Stimulated activated CD4-positive, alpha-beta T cell treated with anti-CD3 and anti-CD28 coated beads, Interleukin-2, amount 100 ng/mL, for 48 hours (primary cell): Measurements from ENCODE around the gene GOLGA8N.
"Not testable (repeated sequence)": the region's sequence is repeated elsewhere in the genome, so short reads cannot be mapped to it uniquely, and the experiment has no call there.

ENCODE experiments used
- DNase-seq, 2 donors: peaks; one replicate each; pipeline ENCODE4 v3.0.0-alpha.2; 2020

The GOLGA8N gene

GRCh38 chr15:32593151-32593550 is at the start of gene GOLGA8N:
Gene GOLGA8N (plus strand): TSS chr15:32593456.
- DNase-seq, result not testable (repeated sequence)

GRCh38 chr15:32543456-32543855 is 49.8 kb upstream of the GOLGA8N start:
- not testable (repeated sequence) for DNase-seq

GRCh38 chr15:32545129-32545528 is 48.1 kb upstream of the GOLGA8N start:
- not testable (repeated sequence) for DNase-seq

- not testable (repeated sequence) for DNase-seq
These were observed 38.7 kb upstream of the GOLGA8N start for GRCh38 chr15:32554587-32554986.

- DNase-seq, result not testable (repeated sequence)
These were observed 31.1 kb upstream of the GOLGA8N start for GRCh38 chr15:32562198-32562597.

- not testable (repeated sequence) for DNase-seq
These were observed 24.3 kb upstream of the GOLGA8N start for GRCh38 chr15:32568988-32569387.

- not testable (repeated sequence) for DNase-seq
These were observed 14.8 kb upstream of the GOLGA8N start for GRCh38 chr15:32578482-32578881.

GRCh38 chr15:32585844-32586243 is 7.4 kb upstream of the GOLGA8N start:
- not testable (repeated sequence) for DNase-seq

- DNase-seq, result not testable (repeated sequence)
These were observed 16.3 kb downstream of the GOLGA8N start for GRCh38 chr15:32609518-32609917.

- DNase-seq, result not testable (repeated sequence)
These were observed 17.5 kb downstream of the GOLGA8N start for GRCh38 chr15:32610719-32611118.

- DNase-seq, result not testable (repeated sequence)
These were observed 21.4 kb downstream of the GOLGA8N start for GRCh38 chr15:32614712-32615050.

GRCh38 chr15:32615051-32615870 is 22.0 kb downstream of the GOLGA8N start, which contains the start of gene ARHGAP11A:
Gene ARHGAP11A (plus strand): TSS chr15:32615504. CDS start chr15:32616212, 708 bp downstream.
- DNase-seq, result peak; percentile 70 to 74

- DNase-seq, result not testable (repeated sequence)
These were observed 22.7 kb downstream of the GOLGA8N start for GRCh38 chr15:32615871-32616426.

GRCh38 chr15:32636410-32636809 is 43.2 kb downstream of the GOLGA8N start:
- no peak for DNase-seq

GRCh38 chr15:32636908-32637567 is 43.8 kb downstream of the GOLGA8N start:
- DNase-seq, result no peak

GRCh38 chr15:32637704-32638103 is 44.4 kb downstream of the GOLGA8N start:
- no peak for DNase-seq

GRCh38 chr15:32641517-32642059 is 48.3 kb downstream of the GOLGA8N start, which contains the start of gene SCG5:
Gene SCG5 (plus strand): TSS chr15:32641710. CDS start chr15:32643593, 1,883 bp downstream.
- DNase-seq, result no peak

- no peak for DNase-seq
These were observed 49.6 kb downstream of the GOLGA8N start for GRCh38 chr15:32642667-32643435.

GRCh38 chr15:32643907-32644445 is 50.7 kb downstream of the GOLGA8N start:
- DNase-seq, result no peak

- DNase-seq, result no peak
These were observed 53.0 kb downstream of the GOLGA8N start for GRCh38 chr15:32646291-32646690.

GRCh38 chr15:32649342-32649741 is 56.1 kb downstream of the GOLGA8N start:
- DNase-seq, result no peak

GRCh38 chr15:32651229-32651837 is 58.1 kb downstream of the GOLGA8N start:
- peak; percentile 41 to 56 for DNase-seq
